Measurements from ENCODE around the gene MYO3A.

MYO3A gene

GRCh38 chr10:25899304-25899703 lies 34.7 kb upstream of the MYO3A start:
- in situ Hi-C loops (cut with HindIII; ENCODE audit: low pct_ligation_motif_present, low sequenced_read_pairs), result no loop called here
- H3K27ac ChIP-seq, result no peak overlapping the region
- H3K4me3 ChIP-seq (ENCODE audit: low read depth, low read length), result no peak overlapping the region
- TF ChIP-seq CTCF (IDR thresholded peaks at IDR 0.05; ENCODE audit: low read depth, low read length, missing control alignments), result no peak
- no peak for DNase-seq
- no peaks in the 10 kb centered on the region for H3K36me3 ChIP-seq (replicated peaks)
- H3K27me3 ChIP-seq (replicated peaks), result no peaks in the 10 kb centered on the region

DNA sequence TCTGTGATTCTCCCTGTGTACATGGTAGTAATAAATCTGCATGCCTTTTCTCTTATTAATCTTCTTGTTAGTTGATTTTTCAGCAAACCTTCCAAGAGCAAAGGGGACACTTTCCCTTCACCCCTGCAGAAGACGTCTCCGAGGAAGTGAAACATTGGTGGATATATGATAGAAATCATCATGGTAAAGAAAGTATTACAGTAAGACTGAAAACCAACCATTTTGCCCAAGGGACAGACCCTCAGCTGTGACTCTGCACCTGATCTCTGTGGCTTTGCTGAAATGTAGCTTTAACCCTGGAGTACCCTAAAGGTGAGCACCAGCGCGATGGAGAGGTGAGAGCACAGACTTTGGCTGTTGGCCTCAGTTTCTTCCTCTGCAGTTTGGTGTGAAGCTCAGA lies 32.8 kb upstream of the MYO3A start:
- H3K4me3 ChIP-seq (ENCODE audit: low read depth, low read length), result no peak overlapping the region
- H3K27ac ChIP-seq, result no peak overlapping the region
- no peak for TF ChIP-seq CTCF (IDR thresholded peaks at IDR 0.05; ENCODE audit: low read depth, low read length, missing control alignments)
- no peaks in the 10 kb centered on the region for H3K36me3 ChIP-seq (replicated peaks)
- in situ Hi-C loops (cut with HindIII; ENCODE audit: low pct_ligation_motif_present, low sequenced_read_pairs), result no loop called here
- DNase-seq, result no peak
- H3K27me3 ChIP-seq (replicated peaks), result no peaks in the 10 kb centered on the region

- in situ Hi-C loops (cut with HindIII; ENCODE audit: low pct_ligation_motif_present, low sequenced_read_pairs), result no loop called here
- Histone ChIP-seq H3K36me3 (replicated peaks) (no peaks in the 10 kb centered on the region), H3K4me3 (ENCODE audit: low read depth, low read length) (no peak overlapping the region), H3K27me3 (replicated peaks) (no peaks in the 10 kb centered on the region), H3K27ac (no peak overlapping the region)
- no peak for DNase-seq
- TF ChIP-seq CTCF (IDR thresholded peaks at IDR 0.05; ENCODE audit: low read depth, low read length, missing control alignments), result no peak
Measured at GRCh38 chr10:25902002-25902401, 32.0 kb upstream of the MYO3A start.

DNA sequence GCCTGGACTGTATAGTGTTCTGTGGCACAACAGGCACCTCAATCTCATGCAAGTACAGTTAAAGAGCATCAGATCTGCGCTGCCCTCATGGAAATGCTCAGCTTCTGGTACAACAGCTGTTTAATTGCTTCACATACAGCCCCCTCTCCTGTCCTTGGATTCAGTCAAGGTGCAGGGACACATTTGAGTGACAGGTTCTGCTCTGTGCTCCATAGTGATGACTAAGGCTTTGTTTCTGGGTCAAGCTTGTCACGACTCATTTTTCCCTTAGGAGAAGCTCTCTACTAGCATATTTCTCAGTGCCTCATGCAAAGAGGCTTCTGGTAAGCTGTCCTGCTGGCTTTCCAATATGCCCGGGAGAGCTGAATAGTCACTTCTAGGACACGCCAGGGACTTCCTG lies 26.8 kb upstream of the MYO3A start:
- Histone ChIP-seq H3K27ac (no peak overlapping the region), H3K36me3 (replicated peaks) (no peaks in the 10 kb centered on the region), H3K4me3 (ENCODE audit: low read depth, low read length) (no peak overlapping the region), H3K27me3 (replicated peaks) (no peaks in the 10 kb centered on the region)
- in situ Hi-C loops (cut with HindIII; ENCODE audit: low pct_ligation_motif_present, low sequenced_read_pairs), result no loop called here
- no peak for TF ChIP-seq CTCF (IDR thresholded peaks at IDR 0.05; ENCODE audit: low read depth, low read length, missing control alignments)
- DNase-seq, result no peak

DNA sequence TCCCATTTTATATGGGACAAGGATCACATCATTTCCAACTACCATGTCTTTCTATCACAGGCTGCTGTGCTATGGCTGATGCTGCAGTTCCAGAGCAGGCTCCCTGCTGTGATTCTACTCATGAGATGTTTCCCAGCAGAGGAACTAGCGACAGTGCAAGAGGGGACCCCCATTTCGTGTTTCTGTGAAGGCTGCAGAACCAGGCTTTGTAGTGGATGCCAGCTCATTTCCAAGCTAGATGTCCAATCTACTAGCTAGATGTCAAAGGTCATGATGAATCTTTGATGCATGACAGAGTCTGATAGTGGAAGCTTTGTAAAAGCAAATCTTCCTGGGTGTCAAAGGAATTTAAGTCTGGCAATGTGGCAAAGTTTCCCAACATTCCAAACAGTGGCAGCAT lies 21.2 kb upstream of the MYO3A start:
- H3K4me3 ChIP-seq (ENCODE audit: low read depth, low read length), result no peak overlapping the region
- H3K27me3 ChIP-seq (replicated peaks), result no peaks in the 10 kb centered on the region
- no peaks in the 10 kb centered on the region for H3K36me3 ChIP-seq (replicated peaks)
- no peak for DNase-seq
- in situ Hi-C loops (cut with HindIII; ENCODE audit: low pct_ligation_motif_present, low sequenced_read_pairs), result no loop called here
- TF ChIP-seq CTCF (IDR thresholded peaks at IDR 0.05; ENCODE audit: low read depth, low read length, missing control alignments), result no peak
- H3K27ac ChIP-seq, result no peak overlapping the region

- in situ Hi-C loops (cut with HindIII; ENCODE audit: low pct_ligation_motif_present, low sequenced_read_pairs), result no loop called here
- TF ChIP-seq CTCF (IDR thresholded peaks at IDR 0.05; ENCODE audit: low read depth, low read length, missing control alignments), result no peak
- no peak for DNase-seq
- H3K36me3 ChIP-seq (replicated peaks), result no peaks in the 10 kb centered on the region
- H3K4me3 ChIP-seq (ENCODE audit: low read depth, low read length), result no peak overlapping the region
- no peaks in the 10 kb centered on the region for H3K27me3 ChIP-seq (replicated peaks)
- no peak overlapping the region for H3K27ac ChIP-seq
Measured at GRCh38 chr10:25914776-25915175, 19.3 kb upstream of the MYO3A start.
